HG03025 (cell line): ENCODE measurements around the gene SSTR4.

Experiments used
- ATAC-seq: cut with Tn5 transposase; IDR thresholded peaks from one replicate; pipeline ENCODE4 v1.9.1; 2021; ENCODE audit warnings: mild to moderate bottlenecking, moderate library complexity; ENCODE audit not compliant: unreplicated experiment, low FRiP score

Gene SSTR4

DNA sequence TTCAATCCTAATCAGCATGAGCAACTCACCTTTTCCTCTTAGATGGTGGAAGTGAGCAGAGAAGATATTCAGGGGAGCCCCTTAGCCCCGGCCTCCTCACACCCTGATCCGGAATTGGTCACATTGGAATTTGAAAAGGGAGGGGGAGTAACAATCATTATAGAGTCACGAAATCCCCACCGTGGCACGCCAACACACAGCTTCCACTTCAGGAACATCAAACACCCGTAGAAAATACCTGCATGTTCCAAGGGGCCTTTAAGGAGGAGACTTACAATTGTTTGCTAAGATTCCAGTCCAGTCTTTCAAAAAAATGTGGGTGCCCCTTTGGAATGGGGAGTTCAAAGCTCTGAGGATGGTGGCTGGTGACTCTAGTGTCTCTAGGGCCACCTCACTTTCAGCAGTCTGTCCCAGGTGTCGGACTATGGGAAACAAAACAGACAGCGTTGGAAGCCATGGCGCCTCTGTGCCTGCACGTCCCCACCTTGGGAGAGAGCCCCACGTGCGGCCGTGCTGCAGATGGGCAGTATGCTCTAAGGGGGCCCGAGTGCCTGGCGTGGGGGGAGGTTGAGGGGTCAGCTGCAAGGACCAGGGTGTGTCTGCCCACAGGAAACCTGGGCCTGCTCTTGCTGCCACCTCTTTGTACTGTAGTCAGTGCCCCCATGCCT lies 48.6 kb downstream of the SSTR4 start:
- no peak for ATAC-seq

- no peak for ATAC-seq
Measured at GRCh38 chr20:23084282-23084844, 49.3 kb downstream of the SSTR4 start.

GRCh38 chr20:23084845-23085365 lies 49.8 kb downstream of the SSTR4 start:
- ATAC-seq = no peak

GRCh38 chr20:23085436-23086055 lies 50.4 kb downstream of the SSTR4 start:
- no peak for ATAC-seq

DNA sequence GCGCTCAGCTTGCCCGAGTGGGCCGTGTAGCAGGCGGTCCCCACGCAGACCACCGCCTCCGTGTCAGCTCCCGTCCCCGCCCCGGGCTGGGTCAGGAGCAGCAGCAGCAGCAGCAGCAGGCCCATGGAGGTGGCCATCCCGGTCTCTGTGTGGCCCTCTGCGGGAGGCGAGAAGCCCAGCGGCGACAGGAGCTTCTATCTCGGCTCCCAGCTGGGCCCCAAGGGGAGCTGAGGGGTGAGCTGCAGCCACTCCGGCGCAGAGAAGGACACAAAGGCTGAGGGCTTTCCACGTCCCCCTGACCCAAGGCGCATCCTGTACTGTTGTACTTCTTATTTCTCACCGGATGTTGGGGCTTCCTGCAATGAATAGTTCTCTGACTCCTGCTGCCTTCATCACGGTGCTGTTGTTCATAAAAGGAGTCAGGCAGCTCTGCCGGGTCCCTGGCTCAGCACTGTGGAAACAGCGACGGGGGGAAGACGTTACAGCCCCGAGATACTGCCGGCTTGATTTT lies 51.0 kb downstream of the SSTR4 start, which contains the start of gene CD93:
TSS of gene CD93 (minus strand) at position 269 of the 511 bp plus-strand sequence. CDS start at position 137, 132 bp downstream.
- no peak for ATAC-seq

- no peak for ATAC-seq
Measured at GRCh38 chr20:23086931-23087411, 51.9 kb downstream of the SSTR4 start.

- ATAC-seq = no peak
Measured at GRCh38 chr20:23087587-23088251, 52.6 kb downstream of the SSTR4 start.
